PFSK-1 (cell line): Measurements from ENCODE around the gene PTPRN2.

ENCODE experiments used
- FOXP2 ChIP-seq: optimal IDR thresholded peaks from 2 replicates; pipeline ENCODE3; 2011; ENCODE audit warnings: borderline replicate concordance, control low read depth, inconsistent platforms; ENCODE audit not compliant: insufficient read depth; ENCODE audit errors: extremely low read length, extremely low read depth
- POLR2AphosphoS5 ChIP-seq: IDR thresholded peaks from 2 replicates; pipeline ENCODE4 v1.6.1; 2012; ENCODE audit warnings: low read depth, mild to moderate bottlenecking, control low read depth, low read length, moderate library complexity
- TAF1 ChIP-seq: IDR thresholded peaks from 2 replicates; pipeline ENCODE4 v1.6.1; 2012; ENCODE audit warnings: low read length, control low read depth, borderline replicate concordance; ENCODE audit not compliant: insufficient read depth

GRCh38 chr7:157521061-157521731, 1066.4 kb downstream of the PTPRN2 start:
- TF ChIP-seq TAF1 (no peak), POLR2AphosphoS5 (no peak), FOXP2 (no peak)
